Neural crest cell (in vitro differentiated cells): ENCODE data around the gene ELOVL5. TPM values are rescaled to one million over a fixed set of nuclear protein-coding genes. Genes with fewer than 3 reads are reported as not detected.
"Not testable (repeated sequence)": the region's sequence is repeated elsewhere in the genome, so short reads cannot be mapped to it uniquely, and the experiment has no call there.

Experiments used
- DNase-seq: peaks from one replicate; pipeline ENCODE4 v3.0.0; 2021; ENCODE audit warnings: low read depth, mixed read lengths, low spot score
- H3K27ac Mint-ChIP-seq: one replicate; pipeline ENCODE4 v1.8.0; 2021; ENCODE audit warnings: mild to moderate bottlenecking, mixed read lengths; ENCODE audit not compliant: unreplicated experiment
- H3K27me3 Mint-ChIP-seq: 2 replicates; pipeline ENCODE4 v1.8.0; 2021; ENCODE audit warnings: low read depth, mild to moderate bottlenecking, mixed read lengths
- H3K36me3 Mint-ChIP-seq: 2 replicates; pipeline ENCODE4 v1.8.0; 2021; ENCODE audit warnings: low read depth, mild to moderate bottlenecking, mixed read lengths
- H3K4me1 Mint-ChIP-seq: 2 replicates; pipeline ENCODE4 v1.8.0; 2021; ENCODE audit warnings: mixed read lengths
- H3K4me3 Mint-ChIP-seq: one replicate; pipeline ENCODE4 v1.8.0; 2021; ENCODE audit warnings: mild to moderate bottlenecking, mixed read lengths
- H3K9me3 Mint-ChIP-seq: 2 replicates; pipeline ENCODE4 v1.8.0; 2021; ENCODE audit warnings: mixed read lengths
- CTCF ChIP-seq: fragments of 200-600 bp; sonication (generic); conservative IDR thresholded peaks from 2 replicates; pipeline ENCODE4 v1.5.0; 2021; ENCODE audit warnings: antibody characterized with exemption, mild to moderate bottlenecking
- total RNA-seq: library from RNA; stranded (reverse); gene quantifications from 2 replicates; pipeline ENCODE4 v1.2.1, GENCODE V29; 2021

ELOVL5 gene
- total RNA-seq, 1 donor from 2014 or later: 152 TPM

GRCh38 chr6:53320964-53321363, 27.8 kb downstream of the ELOVL5 start:
- no peak for TF ChIP-seq CTCF
- no peak for DNase-seq
- Mint-ChIP-seq H3K27me3 (no peaks in the 10 kb centered on the region), H3K9me3 (no peaks in the 10 kb centered on the region), H3K4me3 (no peak overlapping the region), H3K27ac (no peak overlapping the region), H3K36me3 (peaks cover 2% of the 10 kb centered on the region), H3K4me1 (peaks cover 37% of the 10 kb centered on the region)

- H3K27me3 Mint-ChIP-seq: no peaks in the 10 kb centered on the region
- peaks cover 2% of the 10 kb centered on the region for H3K36me3 Mint-ChIP-seq
Observed at GRCh38 chr6:53318429-53318828, 30.3 kb downstream of the ELOVL5 start.

GRCh38 chr6:53317861-53318260, 30.9 kb downstream of the ELOVL5 start:
- no peaks in the 10 kb centered on the region for H3K27me3 Mint-ChIP-seq
- H3K4me1 Mint-ChIP-seq: peaks cover 39% of the 10 kb centered on the region
- H3K4me3 Mint-ChIP-seq: no peak overlapping the region
- TF ChIP-seq CTCF: no peak
- no peak for DNase-seq
- no peak overlapping the region for H3K27ac Mint-ChIP-seq
- H3K9me3 Mint-ChIP-seq: no peaks in the 10 kb centered on the region
- H3K36me3 Mint-ChIP-seq: peaks cover 2% of the 10 kb centered on the region

More at GRCh38 chr6:53318429-53318828, 30.3 kb downstream of the ELOVL5 start:
- Mint-ChIP-seq H3K4me1 (peaks cover 39% of the 10 kb centered on the region), H3K9me3 (no peaks in the 10 kb centered on the region), H3K27ac (no peak overlapping the region), H3K4me3 (no peak overlapping the region)
- no peak for TF ChIP-seq CTCF
- no peak for DNase-seq

- not testable (repeated sequence) for H3K27ac Mint-ChIP-seq, H3K9me3 Mint-ChIP-seq, DNase-seq, H3K27me3 Mint-ChIP-seq, H3K36me3 Mint-ChIP-seq, H3K4me3 Mint-ChIP-seq
- H3K4me1 Mint-ChIP-seq: peaks cover 37% of the 10 kb centered on the region
Observed at GRCh38 chr6:53317299-53317698, 31.5 kb downstream of the ELOVL5 start.

- no peak overlapping the region for H3K4me3 Mint-ChIP-seq
- peaks cover 37% of the 10 kb centered on the region for H3K4me1 Mint-ChIP-seq
- no peaks in the 10 kb centered on the region for H3K27me3 Mint-ChIP-seq
- H3K27ac Mint-ChIP-seq: no peak overlapping the region
- peaks cover 3% of the 10 kb centered on the region for H3K36me3 Mint-ChIP-seq
- TF ChIP-seq CTCF: no peak
- no peak for DNase-seq
- H3K9me3 Mint-ChIP-seq: no peaks in the 10 kb centered on the region
Observed at GRCh38 chr6:53316142-53316541, 32.6 kb downstream of the ELOVL5 start.

GRCh38 chr6:53315086-53315724, 33.5 kb downstream of the ELOVL5 start:
- Mint-ChIP-seq H3K36me3 (peaks cover 2% of the 10 kb centered on the region), H3K27ac (no peak overlapping the region)

More at GRCh38 chr6:53315086-53315724, 33.5 kb downstream of the ELOVL5 start:
- H3K4me3 Mint-ChIP-seq: no peak overlapping the region
- no peaks in the 10 kb centered on the region for H3K9me3 Mint-ChIP-seq
- DNase-seq: no peak
- peaks cover 37% of the 10 kb centered on the region for H3K4me1 Mint-ChIP-seq
- no peak for TF ChIP-seq CTCF
- no peaks in the 10 kb centered on the region for H3K27me3 Mint-ChIP-seq
